ENCODE data around the gene TMEM95.

The TMEM95 gene

DNA sequence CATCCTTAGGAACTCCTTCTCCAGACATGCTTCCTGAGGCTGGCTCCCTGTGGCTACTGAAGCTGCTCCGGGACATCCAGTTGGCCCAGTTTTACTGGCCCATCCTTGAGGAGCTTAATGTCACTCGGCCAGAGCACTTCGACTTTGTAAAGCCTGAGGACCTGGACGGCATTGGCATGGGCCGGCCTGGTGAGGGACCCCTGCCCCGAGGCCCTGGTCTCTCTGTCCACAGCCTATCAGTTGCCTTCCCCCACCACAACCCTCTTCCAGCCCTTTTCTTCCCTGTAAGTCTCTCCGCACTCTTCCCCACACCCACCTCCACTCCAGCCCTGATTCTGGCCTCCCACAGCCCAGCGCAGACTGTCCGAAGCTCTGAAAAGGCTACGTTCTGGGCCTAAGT, 27.9 kb downstream of the TMEM95 start:
- DNase-seq: no peak

DNA sequence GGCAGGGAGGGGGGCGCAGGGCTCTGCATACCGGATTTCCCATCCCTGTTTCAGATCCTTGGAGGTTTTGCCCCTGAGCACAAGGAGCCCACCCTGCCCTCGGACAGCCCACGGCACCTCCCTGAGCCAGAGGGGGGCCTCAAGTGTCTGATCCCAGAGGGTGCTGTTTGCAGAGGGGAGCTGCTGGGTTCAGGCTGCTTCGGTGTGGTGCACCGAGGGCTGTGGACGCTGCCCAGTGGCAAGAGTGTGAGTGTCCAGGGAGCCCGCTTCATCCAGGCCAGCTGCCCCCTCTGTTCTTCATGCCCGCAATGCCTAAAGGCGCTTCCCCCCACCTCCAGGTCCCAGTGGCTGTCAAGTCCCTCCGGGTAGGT, 28.4 kb downstream of the TMEM95 start:
- DNase-seq: no peak

DNA sequence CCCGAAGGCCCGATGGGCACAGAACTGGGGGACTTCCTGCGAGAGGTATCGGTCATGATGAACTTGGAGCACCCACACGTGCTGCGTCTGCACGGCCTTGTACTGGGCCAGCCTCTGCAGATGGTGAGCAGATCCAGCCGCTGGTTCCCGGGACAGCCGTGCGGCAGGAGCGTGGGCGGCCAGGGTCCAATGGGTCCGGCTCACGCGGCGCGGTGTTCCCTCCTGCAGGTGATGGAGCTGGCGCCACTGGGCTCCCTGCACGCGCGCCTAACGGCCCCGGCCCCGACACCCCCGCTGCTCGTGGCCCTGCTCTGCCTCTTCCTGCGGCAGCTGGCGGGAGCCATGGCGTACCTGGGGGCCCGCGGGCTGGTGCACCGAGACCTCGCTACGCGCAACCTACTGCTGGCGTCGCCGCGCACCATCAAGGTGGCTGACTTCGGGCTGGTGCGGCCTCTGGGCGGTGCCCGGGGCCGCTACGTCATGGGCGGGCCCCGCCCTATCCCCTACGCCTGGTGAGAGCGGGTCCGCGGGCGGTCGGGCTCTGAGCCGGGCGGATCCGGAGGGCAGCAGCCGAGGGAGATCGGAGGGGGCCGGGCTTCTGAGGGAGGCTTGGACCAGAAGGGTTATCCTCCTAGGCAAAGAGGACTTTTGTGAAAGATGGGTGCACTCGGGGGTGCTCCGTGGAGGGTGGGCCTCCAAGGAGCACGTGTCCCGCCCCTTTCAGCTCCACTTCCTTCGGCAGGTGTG, 29.0 kb downstream of the TMEM95 start:
- DNase-seq: peak; percentile 44 to 71 (median 57)

DNA sequence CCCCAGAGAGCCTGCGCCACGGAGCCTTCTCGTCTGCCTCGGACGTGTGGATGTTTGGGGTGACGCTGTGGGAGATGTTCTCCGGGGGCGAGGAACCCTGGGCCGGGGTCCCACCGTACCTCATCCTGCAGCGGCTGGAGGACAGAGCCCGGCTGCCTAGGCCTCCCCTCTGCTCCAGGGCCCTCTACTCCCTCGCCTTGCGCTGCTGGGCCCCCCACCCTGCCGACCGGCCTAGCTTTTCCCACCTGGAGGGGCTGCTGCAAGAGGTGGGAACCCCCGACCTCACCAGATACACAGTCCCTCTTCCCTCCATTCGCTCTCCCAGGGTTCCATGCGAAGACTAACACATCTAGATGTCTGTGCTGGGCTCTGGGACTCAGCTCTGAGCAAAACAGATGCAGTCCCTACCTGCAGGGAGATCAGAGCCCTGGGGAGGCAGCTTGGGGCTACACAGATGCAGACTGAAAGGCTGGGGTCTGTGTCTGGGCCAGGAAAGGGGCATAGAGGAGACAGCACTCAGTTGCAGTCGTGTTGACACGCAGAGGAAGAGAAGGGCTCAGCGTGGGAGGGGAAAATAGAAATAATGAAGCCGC, 29.6 kb downstream of the TMEM95 start:
- DNase-seq: no peak

DNA sequence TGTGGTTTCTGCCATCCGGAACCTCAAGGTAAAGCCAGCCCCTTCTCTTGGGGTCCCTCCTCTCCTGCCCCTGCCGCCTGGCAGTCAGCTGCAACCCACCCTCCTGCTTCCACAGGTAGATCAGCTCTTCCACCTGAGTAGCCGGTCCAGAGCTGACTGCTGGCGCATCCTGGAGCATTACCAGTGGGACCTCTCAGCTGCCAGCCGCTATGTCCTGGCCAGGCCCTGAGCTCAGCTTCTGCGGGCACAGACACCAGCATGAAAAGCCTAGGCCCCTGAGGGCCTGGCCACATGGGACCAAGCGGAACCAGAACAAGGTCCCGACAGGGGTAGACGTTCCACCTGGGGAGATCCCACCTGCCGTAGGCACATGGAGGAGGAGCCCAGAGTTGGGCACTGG, 33.9 kb downstream of the TMEM95 start:
- DNase-seq: no peak

DNA sequence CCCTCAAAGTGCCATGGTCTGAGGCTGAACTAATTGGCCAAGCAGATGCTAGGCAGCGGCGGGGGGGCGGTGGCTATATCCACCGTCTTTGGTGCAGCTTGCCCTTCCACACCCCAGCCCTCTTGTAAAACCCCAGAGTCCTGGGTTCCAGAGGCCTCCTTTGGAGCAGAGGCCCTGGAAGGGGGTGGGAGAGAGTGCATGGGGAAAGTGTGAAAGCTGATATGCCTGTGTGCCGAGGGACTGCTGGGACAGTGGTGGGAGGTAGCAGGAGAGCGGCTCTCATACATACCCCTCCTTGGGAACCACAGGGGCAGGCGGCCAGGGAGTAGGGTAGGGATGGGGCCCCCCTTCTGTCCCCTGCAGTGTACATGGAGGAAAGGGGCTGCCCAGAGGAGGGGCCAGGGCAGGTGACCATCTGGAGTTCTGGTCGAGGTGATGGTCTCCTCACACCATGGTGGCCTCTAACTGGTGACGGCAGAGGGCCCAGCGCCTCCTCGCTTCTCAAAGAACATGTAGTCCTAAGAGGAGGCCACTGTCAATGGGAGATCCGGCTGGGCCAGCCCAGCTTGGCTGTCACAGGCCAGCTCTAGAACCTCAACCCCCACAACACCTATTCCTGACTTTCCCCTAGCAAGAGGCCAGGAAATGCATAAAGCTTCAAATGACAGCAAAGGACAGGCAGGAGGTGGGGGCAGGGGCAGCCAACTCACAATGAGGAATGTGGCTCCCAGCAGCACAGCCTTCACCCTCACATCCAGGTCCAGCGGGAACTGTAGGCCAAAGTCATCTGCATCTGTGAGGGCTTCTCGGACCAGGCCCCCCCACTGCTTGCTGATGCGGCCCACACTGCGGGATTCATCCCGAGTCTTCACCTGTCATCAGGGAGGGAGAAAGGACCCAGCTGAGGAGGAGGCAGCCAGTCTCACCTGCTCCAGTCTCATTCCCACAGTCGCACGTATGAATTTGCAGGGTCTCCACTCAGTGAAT, 35.3 kb downstream of the TMEM95 start:
- no peak for DNase-seq

DNA sequence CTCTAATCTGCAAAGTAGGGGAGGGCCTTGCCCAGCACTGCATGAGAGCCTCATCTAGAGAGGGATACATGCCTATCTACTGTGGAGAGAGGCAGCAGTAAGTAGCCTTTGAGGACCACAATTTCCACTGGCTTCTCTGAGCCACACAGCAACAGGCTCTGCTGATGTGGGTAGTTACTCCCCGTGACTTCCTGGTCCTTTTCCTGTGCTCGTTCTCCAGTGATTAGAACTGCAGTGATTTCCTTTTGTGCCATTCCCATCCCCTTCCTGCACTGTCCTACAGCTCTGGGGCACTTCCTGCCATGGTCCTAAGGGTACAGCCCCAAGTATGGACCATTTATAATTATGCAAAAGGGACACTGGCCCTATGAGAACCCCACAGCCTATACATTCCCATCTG, 36.4 kb downstream of the TMEM95 start:
- no peak for DNase-seq

DNA sequence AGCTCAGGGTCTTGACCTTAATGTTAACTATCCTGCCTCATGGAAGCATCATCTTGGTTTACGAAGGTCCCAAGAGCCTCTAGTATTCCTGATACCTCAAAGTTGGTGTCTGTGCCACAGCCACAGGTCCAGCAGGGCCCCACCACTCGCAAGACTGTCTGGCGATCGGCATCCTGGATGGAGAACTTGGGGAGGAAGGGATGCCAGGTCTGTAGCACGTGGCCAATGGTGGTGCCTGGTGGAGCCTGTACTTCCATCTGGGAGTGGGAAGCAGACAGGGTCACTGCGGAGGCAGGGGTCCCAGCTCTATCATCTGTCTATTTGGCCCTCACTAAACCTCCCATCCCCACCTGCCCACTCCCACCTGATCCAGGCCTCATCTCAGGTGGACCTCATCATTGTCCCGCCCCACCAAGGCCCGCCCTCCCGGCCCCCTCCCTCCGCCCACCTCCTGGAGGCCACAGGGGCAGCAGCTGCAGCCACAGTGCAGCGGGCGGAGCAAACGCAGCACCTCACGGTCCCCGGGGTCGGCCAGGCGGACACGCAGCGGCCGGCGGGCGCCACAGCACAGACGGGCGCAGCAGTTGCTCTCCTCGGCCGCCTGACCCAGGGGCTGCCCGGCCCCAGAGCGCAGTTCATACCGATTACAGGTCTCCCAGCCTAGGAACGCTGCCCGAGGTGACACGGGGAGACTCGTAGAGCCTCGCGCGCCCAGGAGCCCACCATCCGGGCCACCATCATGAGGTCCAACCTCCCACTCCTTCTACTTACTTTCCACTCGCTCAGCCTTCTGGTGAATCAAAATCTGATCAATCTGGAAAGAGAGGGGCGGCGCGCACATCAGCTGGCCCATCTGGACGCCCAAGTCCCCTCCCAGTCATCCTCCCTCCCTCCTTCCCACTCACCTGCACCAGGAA, 38.0 kb downstream of the TMEM95 start:
- no peak for DNase-seq

DNA sequence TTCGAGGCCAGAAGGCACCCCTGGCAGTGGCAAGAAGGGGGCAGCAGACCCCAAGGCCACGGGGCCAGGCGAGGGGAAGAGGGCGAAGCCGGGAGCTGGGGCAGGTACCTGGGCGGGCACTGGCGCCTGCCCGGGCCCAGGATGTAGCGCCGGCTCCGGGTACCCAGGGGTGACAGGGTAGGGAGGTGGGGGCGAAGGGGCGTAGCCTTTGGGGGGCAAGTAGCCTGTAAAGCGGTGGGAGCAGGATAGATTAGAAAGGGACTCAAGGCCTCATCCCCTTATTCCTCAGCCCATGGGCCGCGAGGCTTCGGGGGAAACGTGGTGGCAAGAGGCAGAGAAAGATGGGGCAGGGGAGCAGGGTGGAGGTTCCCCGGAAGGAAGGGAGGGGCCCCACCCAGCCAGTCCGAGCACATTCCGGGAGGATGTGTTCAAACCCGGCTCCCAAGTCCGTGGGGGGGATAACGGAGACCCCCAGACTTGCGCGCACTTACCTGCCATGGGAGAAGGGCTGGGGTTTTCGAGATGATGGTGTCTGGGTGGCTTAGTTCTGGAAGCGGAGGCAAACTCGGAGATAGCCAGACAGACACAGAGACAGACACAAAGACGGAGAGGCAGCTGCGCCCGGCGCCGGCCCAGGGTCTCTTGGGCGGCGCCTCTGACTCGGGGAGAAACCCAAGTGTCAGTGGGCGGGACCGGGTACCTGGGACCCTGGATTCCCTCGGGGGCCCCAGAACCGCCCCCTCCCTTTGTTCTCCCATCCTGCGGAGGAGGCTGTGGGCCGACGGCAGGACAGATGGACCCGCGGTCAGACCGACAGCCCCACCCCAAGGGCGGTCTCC, 38.9 kb downstream of the TMEM95 start:
- peak in 2 of 4 experiments; percentile 46 to 52 for DNase-seq

DNA sequence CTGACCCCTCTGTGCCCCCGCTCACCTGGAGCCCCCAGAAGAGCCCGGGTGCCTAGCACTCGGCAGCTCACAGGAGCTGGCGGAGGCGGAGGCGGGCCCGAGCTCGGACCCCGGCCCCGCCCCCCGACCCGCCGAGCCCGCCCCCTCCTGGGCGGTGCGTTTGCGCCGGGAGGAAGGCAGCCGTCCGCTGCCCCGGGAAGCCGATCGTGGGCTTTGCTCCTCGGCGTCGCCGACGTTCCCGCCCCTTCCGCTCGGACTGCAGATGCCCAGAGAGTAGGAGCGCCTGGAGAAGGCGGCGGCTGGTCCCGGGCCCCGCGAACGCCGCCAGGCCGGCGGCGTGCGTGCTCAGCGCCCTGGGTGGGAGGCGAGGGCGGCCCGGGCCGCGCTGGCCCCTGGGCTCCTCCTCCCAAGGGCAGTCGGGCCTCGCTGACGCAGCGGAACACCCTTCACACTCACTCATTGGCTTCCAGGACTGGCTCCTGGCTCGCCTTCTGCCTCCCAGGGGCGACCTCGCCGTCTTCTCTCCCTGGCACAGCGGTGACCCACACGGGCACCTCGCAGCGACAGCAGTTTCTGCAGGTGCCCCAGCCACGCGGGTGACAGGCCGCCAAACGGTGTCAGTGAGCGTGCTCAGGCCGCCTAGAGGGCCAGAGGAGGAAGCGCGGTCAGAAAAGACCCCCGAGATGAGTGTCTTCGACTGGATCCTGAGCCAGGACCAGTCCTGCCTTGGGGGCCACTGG, 39.7 kb downstream of the TMEM95 start, which contains the start of gene PLSCR3:
TSS of gene PLSCR3 (minus strand) at position 74 of the 740 bp plus-strand sequence. CDS start 415 bp downstream, outside the sequence.
- DNase-seq: peak; percentile 66 to 74 (median 70)

DNA sequence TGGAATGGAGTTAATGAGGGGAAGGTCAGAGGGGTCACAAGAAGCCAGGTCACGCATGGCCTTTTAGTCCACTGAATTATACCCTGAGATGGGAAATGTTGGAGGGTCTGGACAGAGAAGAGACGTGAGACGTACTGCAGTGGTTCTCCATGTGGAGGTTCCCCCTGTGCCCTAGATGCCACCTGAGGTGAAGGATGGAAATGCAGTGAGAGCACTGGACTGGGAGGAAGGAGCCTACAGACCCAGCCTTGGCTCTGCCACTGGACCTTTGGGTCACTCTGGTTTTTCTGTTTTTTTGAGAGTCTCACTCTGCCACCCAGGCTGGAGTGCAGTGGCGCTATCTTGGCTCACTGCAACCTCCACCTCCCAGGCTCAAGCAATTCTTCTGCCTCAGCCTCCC, 41.2 kb downstream of the TMEM95 start:
- no peak for DNase-seq

DNA sequence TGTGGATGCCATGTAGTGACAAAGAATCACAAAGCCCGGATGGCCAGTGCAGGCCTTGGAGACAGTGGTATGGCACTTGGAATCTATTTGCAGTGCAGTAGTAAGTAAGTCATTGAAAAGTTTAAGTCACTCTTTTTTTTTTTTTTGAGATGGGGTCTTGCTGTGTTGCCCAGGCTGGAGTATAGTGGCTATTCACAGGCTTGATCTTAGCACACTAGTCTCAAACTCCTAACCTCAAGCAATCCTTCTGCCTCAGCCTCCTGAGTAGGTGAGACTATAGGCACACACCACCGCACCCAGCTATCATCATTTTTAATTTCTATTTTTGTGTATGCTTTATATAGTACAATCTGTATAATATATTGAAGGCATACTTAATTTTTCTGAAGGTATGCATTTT, 43.7 kb downstream of the TMEM95 start:
- no peak for DNase-seq

DNA sequence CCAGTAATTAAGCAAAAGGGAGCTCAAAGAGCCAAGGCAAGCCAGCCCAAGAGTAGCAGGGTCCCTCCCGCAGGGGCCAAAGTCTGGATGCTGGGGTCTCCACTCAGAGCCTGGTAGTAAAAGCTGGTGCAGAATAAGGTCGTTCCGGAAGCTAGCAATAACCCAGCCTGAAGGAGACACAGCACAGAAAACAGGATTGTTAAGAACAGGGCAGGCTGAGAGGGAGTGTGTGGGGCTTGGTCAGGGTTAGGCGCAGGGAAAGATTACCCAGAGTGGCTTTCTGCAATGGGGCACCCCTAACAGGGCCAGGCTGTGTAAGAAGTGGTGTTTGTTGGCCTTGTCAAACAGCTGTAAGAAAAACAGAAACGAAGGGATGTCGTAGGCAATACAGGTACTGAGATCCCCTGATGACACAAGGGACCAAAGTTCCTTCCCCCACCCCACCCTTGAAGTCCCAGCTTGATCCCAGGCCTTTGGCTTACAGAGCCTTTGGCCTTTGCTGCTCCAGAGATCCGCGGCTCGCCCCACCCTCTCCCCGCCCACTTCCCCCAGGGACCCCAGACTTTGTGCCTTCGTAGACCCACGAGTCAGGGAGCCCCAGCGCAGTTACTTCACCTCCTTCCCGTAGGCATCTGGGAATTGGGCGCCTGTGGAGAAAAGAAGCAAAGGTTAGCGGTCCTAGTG, 48.2 kb downstream of the TMEM95 start:
- DNase-seq: no peak

DNA sequence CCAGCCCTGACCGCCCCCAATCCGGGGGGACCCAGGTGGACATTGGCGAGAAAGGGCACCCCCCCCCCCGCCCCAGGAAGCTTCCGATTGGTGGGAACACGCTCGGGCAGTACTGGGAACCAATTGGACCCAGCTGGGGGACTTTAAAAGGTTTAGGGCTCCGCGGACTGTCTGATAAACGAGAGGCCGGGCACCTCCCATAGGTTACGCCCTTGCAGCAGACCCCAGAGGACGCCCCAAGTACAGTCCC, 48.7 kb downstream of the TMEM95 start:
- DNase-seq: no peak

DNA sequence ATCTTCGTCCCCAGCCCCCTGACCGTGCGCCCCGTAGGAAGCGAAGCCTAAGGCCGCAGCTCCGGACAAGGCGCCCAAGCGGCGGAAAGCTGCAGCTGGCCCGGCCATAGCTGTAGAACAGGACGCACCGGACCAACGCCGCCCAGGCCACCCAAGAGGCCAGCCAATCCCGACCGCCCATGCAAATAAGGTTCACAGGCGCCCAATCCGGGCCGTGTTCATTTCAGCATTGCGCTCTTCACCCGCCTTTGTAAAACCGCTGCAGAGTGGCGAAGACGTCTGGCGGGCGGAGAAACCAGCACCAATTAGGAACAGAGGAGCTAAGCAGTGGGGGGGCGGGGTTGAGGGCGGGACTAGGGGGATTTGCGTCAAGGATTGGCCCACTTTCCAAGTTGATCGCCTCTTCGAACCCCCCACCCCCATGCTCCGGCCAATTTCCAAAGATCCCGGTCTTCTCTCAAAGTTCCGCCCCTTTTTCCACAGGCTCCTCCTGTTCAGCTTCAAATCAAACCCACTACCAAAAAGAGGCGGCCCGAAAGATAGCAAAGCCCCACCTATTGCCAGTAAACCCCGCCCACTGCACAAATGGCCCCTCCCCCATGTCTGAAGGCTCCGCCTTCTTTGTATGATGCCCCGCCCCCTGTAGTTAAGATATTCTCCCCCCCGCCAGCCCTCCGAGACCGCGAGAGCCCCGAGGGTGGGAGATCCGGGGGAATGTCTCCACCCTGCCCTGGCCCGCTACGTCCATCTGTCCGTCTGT, 49.2 kb downstream of the TMEM95 start, which contains the start of gene TMEM256:
TSS of gene TMEM256 (minus strand) at position 121 of the 760 bp plus-strand sequence. CDS start at position 108, 13 bp downstream.
- DNase-seq: peak; percentile 87 to 92 (median 88)

DNA sequence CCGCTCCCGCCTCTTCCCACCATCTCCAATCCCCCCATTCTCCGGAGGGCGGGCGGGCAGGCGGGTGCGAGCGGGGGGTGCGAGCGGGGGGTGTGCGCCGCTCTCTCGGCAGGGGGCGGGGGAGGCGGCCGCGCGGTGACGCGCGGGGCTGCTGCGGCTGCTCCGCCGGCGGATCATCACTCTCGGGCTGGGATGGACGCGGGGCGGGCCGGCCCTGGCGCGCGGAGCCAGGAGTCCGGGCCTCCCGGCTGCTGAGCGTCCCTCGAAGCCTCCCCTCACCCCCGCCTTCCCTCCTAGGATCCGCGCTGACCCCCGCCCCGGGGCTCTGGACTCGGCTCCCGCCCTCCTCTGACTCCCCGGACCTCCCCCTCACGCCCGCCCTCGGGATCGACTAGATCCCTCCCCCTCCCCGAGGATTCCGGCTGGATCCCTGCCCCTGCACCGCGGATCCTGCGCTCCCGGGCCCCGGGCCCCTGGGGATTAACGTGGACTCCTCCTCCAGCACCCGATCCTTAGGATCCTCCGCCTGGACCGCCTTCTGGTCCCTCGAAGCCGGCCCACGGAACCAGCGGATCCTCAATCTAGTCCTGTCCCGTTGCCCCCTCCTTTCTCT, 49.9 kb downstream of the TMEM95 start:
- DNase-seq: peak; percentile 65 to 70 (median 68)

DNA sequence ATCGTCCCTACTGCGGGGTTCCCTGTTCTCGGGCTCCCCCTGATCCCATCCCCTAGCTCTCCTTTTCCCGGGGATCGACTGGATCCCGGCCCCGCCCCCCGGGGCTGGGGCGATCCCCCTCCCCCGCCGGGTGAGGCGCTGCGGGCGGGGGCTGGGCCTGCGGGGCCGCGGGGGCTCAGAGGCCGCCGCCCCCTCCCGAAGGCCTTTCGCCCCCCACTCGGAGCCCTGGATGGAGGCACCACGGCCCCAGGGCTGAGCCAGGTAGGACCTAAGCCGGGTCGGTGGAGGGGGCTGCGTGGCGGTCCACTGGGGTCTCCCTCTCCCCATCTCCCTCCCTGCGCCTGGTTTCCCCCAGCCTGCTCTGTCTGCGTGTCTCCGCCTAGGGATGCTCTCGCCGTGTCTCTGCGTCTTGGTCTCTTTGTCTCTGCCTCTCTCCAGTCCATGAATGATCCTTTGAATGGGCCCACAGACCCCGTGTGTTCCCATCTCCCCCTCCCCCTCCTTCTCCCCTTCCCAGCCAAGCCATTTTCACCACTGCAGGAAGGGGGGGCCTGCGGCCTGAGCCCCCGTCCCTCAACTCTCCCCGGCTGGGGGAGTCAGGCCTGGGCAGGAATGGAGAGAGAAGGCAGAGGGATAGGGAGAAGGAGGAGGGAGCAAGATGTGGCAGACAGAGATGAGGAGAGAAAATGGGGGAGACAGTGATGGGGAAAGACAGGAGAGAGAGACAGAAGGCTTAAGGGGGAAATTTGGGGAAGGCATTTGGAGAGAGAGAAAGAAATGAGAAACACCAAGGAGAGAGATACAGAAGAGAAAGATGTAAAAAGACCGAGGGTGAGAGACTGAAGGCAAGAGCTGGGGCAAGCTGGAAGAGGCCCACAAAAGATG, 50.6 kb downstream of the TMEM95 start:
- DNase-seq: no peak
